SK-N-SH (cell line): ENCODE measurements around the gene DNASE1L2. TPM values are rescaled to one million over a fixed set of nuclear protein-coding genes. Genes with fewer than 3 reads are reported as not detected.

Experiments used
- CTCF ChIA-PET: fragments of 300-600, 350-600 bp; formaldehyde crosslinking; extraction: SDS; loops from one replicate; lab custom pipeline; 2021; lab: Yijun Ruan, JAX
- POLR2A ChIA-PET: fragments of 350-600 bp; sonication (Branson Sonifier 250); formaldehyde crosslinking; extraction: SDS; loops from one replicate; lab custom pipeline; 2020; ENCODE audit warnings: antibody characterized with exemption, inconsistent platforms; lab: Yijun Ruan, JAX
- DNase-seq: peaks from one replicate; pipeline ENCODE4 v3.0.0; 2012
- H2AFZ ChIP-seq: fragments of 200-600 bp; sonication (generic); 2 replicates; pipeline ENCODE4 v1.8.1; 2016; ENCODE audit warnings: antibody characterized with exemption, mild to moderate bottlenecking, low read depth
- H3F3A ChIP-seq: fragments of 200-600 bp; sonication (generic); replicated peaks from 2 replicates; pipeline ENCODE3; 2016; ENCODE audit warnings: antibody characterized with exemption, mild to moderate bottlenecking; ENCODE audit not compliant: insufficient read depth
- H3K27ac ChIP-seq, 2 experiments: fragments of 200-500 bp in 1 of 2; fragments of 200-600 bp in 1 of 2; sonication (Bioruptor generic) in 1 of 2; sonication (generic), shearing (Covaris generic) in 1 of 2; 2 replicates each; pipeline versions ENCODE4 v1.5.1 to v1.6.1; 2014 to 2016; ENCODE audit warnings: low read depth in 2 of 2, inconsistent platforms in 1 of 2, low read length in 1 of 2, mild to moderate bottlenecking in 1 of 2, mixed read lengths in 1 of 2
- H3K27me3 ChIP-seq: fragments of 200-600 bp; sonication (generic), shearing (Covaris generic); 2 replicates; pipeline ENCODE4 v1.6.1; 2016; ENCODE audit warnings: mixed run types; ENCODE audit not compliant: insufficient read depth
- H3K36me3 ChIP-seq, 2 experiments: fragments of 200-500 bp in 1 of 2; fragments of 200-600 bp in 1 of 2; sonication (Bioruptor generic) in 1 of 2; sonication (generic) in 1 of 2; replicated peaks in 1 of 2; 2 replicates each; pipeline versions ENCODE3 to v1.5.1; 2014 to 2016; ENCODE audit warnings: low read length in 1 of 2, mild to moderate bottlenecking in 1 of 2; ENCODE audit not compliant: insufficient read depth in 2 of 2, control insufficient read depth in 1 of 2
- H3K4me1 ChIP-seq, 2 experiments: fragments of 200-500 bp in 1 of 2; fragments of 200-600 bp in 1 of 2; sonication (Bioruptor generic) in 1 of 2; sonication (generic), shearing (Covaris generic) in 1 of 2; 2 replicates each; pipeline versions ENCODE4 v1.5.1 to v1.6.1; 2014 to 2016; ENCODE audit warnings: low read depth in 1 of 2, low read length in 1 of 2, mixed run types in 1 of 2; ENCODE audit not compliant: insufficient read depth in 2 of 2, control insufficient read depth in 1 of 2
- H3K4me2 ChIP-seq: fragments of 200-600 bp; sonication (generic), shearing (Covaris generic); 2 replicates; pipeline ENCODE4 v1.6.1; 2017; ENCODE audit warnings: mixed run types
- H3K4me3 ChIP-seq, 2 experiments: fragments of 200-500 bp in 1 of 2; fragments of 200-600 bp in 1 of 2; sonication (Bioruptor generic) in 1 of 2; sonication (generic), shearing (Covaris generic) in 1 of 2; 2 replicates each; pipeline versions ENCODE4 v1.5.1 to v1.8.1; 2014 to 2016; ENCODE audit warnings: low read depth in 2 of 2, inconsistent platforms in 1 of 2, low read length in 1 of 2, mild to moderate bottlenecking in 1 of 2, mixed read lengths in 1 of 2, moderate library complexity in 1 of 2
- H3K79me2 ChIP-seq: fragments of 200-600 bp; sonication (generic); 2 replicates; pipeline ENCODE4 v1.8.1; 2017; ENCODE audit warnings: mild to moderate bottlenecking; ENCODE audit not compliant: insufficient read depth
- H3K9ac ChIP-seq: fragments of 200-600 bp; sonication (generic); 2 replicates; pipeline ENCODE4 v1.6.1; 2017; ENCODE audit warnings: mixed run types
- H3K9me2 ChIP-seq: fragments of 200-600 bp; sonication (generic); 2 replicates; pipeline ENCODE4 v1.6.1; 2017; ENCODE audit warnings: mixed run types
- H3K9me3 ChIP-seq: fragments of 200-600 bp; sonication (generic); 2 replicates; pipeline ENCODE4 v1.6.1; 2017; ENCODE audit warnings: mixed run types, mild to moderate bottlenecking, moderate library complexity
- H4K20me1 ChIP-seq: fragments of 200-600 bp; sonication (generic); 2 replicates; pipeline ENCODE4 v1.6.1; 2017; ENCODE audit warnings: mild to moderate bottlenecking, mixed run types; ENCODE audit not compliant: insufficient read depth
- ELF1 ChIP-seq: IDR thresholded peaks from 2 replicates; pipeline ENCODE4 v1.4.0; 2012
- EZH2phosphoT487 ChIP-seq: fragments of 200-600 bp; sonication (generic); IDR thresholded peaks from 2 replicates; pipeline ENCODE4 v1.6.1; 2017; ENCODE audit warnings: low read depth, mixed run types, mild to moderate bottlenecking, antibody characterized with exemption, moderate library complexity, borderline replicate concordance
- FOSL2 ChIP-seq: IDR thresholded peaks from 2 replicates; pipeline ENCODE4 v1.4.0; 2012; ENCODE audit warnings: low read depth, mild to moderate bottlenecking, moderate library complexity, borderline replicate concordance
- FOXJ3 ChIP-seq: sonication (generic); formaldehyde crosslinking; IDR thresholded peaks from 2 replicates; pipeline ENCODE4 v1.5.1; 2020; ENCODE audit warnings: mild to moderate bottlenecking, missing genetic modification reagents
- GABPA ChIP-seq: IDR thresholded peaks from 2 replicates; pipeline ENCODE4 v1.4.0; 2012; ENCODE audit warnings: low read depth, mild to moderate bottlenecking
- JUND ChIP-seq: IDR thresholded peaks from 2 replicates; pipeline ENCODE4 v1.4.0; 2012
- MAX ChIP-seq: IDR thresholded peaks from 2 replicates; pipeline ENCODE4 v1.4.0; 2012; ENCODE audit warnings: low read depth
- MEF2A ChIP-seq: IDR thresholded peaks from 2 replicates; pipeline ENCODE4 v1.4.0; 2012; ENCODE audit warnings: low read depth, borderline replicate concordance
- NFIC ChIP-seq: IDR thresholded peaks from 2 replicates; pipeline ENCODE4 v1.4.0; 2012; ENCODE audit warnings: borderline replicate concordance
- NRF1 ChIP-seq: IDR thresholded peaks from 2 replicates; pipeline ENCODE4 v1.6.1; 2012; ENCODE audit warnings: low read depth, mild to moderate bottlenecking, low read length
- PBX3 ChIP-seq: IDR thresholded peaks from 2 replicates; pipeline ENCODE4; 2012
- RAD21 ChIP-seq: IDR thresholded peaks from 2 replicates; pipeline ENCODE4 v1.6.1; 2012; ENCODE audit warnings: mild to moderate bottlenecking, low read length
- REST ChIP-seq: IDR thresholded peaks from 2 replicates; pipeline ENCODE4 v1.6.1; 2012; ENCODE audit warnings: mild to moderate bottlenecking, low read depth, low read length, moderate library complexity
- SIN3A ChIP-seq: IDR thresholded peaks from 2 replicates; pipeline ENCODE4 v1.6.1; 2012; ENCODE audit warnings: low read depth, mild to moderate bottlenecking, low read length, moderate library complexity, borderline replicate concordance
- SMC3 ChIP-seq: IDR thresholded peaks from 2 replicates; pipeline ENCODE4 v1.6.1; 2012; ENCODE audit warnings: low read depth, low read length, improper control_type of control experiment
- TCF12 ChIP-seq: IDR thresholded peaks from 2 replicates; pipeline ENCODE4 v1.4.0; 2012
- TEAD4 ChIP-seq: IDR thresholded peaks from 2 replicates; pipeline ENCODE4 v1.4.0; 2012; ENCODE audit warnings: mild to moderate bottlenecking, borderline replicate concordance; ENCODE audit not compliant: insufficient read depth
- USF1 ChIP-seq: IDR thresholded peaks from 2 replicates; pipeline ENCODE4 v1.4.0; 2012; ENCODE audit warnings: low read depth, borderline replicate concordance
- WGBS: methylation state at CpG from one replicate; pipeline ENCODE4 v1.1.6; 2017; ENCODE audit warnings: low lambda C conversion rate; 5-methylcytosine and 5-hydroxymethylcytosine counted together
- polyA plus RNA-seq, 3 experiments: library from polyadenylated mRNA; depleted of rRNA; stranded (reverse); fragments of >200 nt; gene quantifications; 2 replicates each; pipeline ENCODE4 v1.2.3, GENCODE V29; 2012

DNASE1L2 gene
- polyA plus RNA-seq, 1 of the 3 experiments (the other 2 are of a cell fraction): 2.5 TPM

GRCh38 chr16:2189252-2189893 is 46.9 kb upstream of the DNASE1L2 start:
- TF ChIP-seq NFIC (no peak), SMC3 (no peak), TCF12 (no peak), NRF1 (no peak), REST (no peak), FOSL2 (no peak), TEAD4 (no peak), RAD21 (no peak)
- DNase-seq: no peak
- Histone ChIP-seq H4K20me1 (no peaks in the 10 kb centered on the region), H3K27me3 (no peaks in the 10 kb centered on the region), H3K4me1 (peaks cover 0 to 2% of the 10 kb centered on the region in 2 experiments; a peak in 1 of 4 replicates), H2AFZ (no peak overlapping the region), H3K9me2 (no peaks in the 10 kb centered on the region), H3F3A (no peaks in the 10 kb centered on the region), H3K27ac (no peak overlapping the region), H3K4me3 (no peak overlapping the region), H3K9ac (no peak overlapping the region), H3K4me2 (no peak overlapping the region), H3K36me3 (no peaks in the 10 kb centered on the region), H3K9me3 (no peaks in the 10 kb centered on the region), H3K79me2 (no peaks in the 10 kb centered on the region)
- ChIA-PET CTCF (no interaction called here), POLR2A (no interaction called here)
- 93% methylated on average over 10 of the region's 25 CpGs for WGBS

GRCh38 chr16:2190002-2190658 is 46.1 kb upstream of the DNASE1L2 start:
- no peak for DNase-seq
- Histone ChIP-seq H3K79me2 (no peaks in the 10 kb centered on the region), H3K9me2 (no peaks in the 10 kb centered on the region), H3F3A (no peaks in the 10 kb centered on the region), H3K27me3 (no peaks in the 10 kb centered on the region), H3K4me1 (peaks cover 0 to 9% of the 10 kb centered on the region in 2 experiments; a peak in 1 of 4 replicates), H3K9me3 (no peaks in the 10 kb centered on the region), H4K20me1 (no peaks in the 10 kb centered on the region), H2AFZ (no peak overlapping the region), H3K4me3 (no peak overlapping the region), H3K27ac (no peak overlapping the region), H3K9ac (no peak overlapping the region), H3K4me2 (no peak overlapping the region), H3K36me3 (no peaks in the 10 kb centered on the region)
- CTCF ChIA-PET: interaction anchor here (0.6 kb wide), 1 partner anchor 62 kb away, joined by 3 read pairs; the partner anchor contains the start of gene ECI1
- POLR2A ChIA-PET: interaction anchor here (0.6 to 1.0 kb wide), 2 partner anchors 57 to 228 kb away, joined by 3 read pairs; no protein-coding TSS in a partner anchor
- 67% methylated on average over 1 of the region's 24 CpGs for WGBS
- TF ChIP-seq MEF2A (no peak), EZH2phosphoT487 (no peak), PBX3 (no peak), SIN3A (no peak), MAX (no peak), REST (no peak), USF1 (no peak), GABPA (no peak), JUND (no peak), FOXJ3 (CRISPR knock-in tag) (no peak), ELF1 (no peak)
